PC-9 (cell line): ENCODE data around the gene FAM180A.

Source experiments
- EZH2 ChIP-seq: fragments of 200-600 bp; sonication (generic); IDR thresholded peaks from 2 replicates; pipeline ENCODE4 v1.8.0; 2017; ENCODE audit warnings: antibody characterized with exemption, low read depth
- TF ChIP-seq, protein P1 (sequence below): fragments of 200-600 bp; sonication (generic); conservative IDR thresholded peaks from 2 replicates; pipeline ENCODE4 v1.6.1; 2017; ENCODE audit warnings: mixed run types, antibody characterized with exemption, mild to moderate bottlenecking, moderate library complexity

- TF ChIP-seq EZH2, result no peak
- TF ChIP-seq, protein P1, sequence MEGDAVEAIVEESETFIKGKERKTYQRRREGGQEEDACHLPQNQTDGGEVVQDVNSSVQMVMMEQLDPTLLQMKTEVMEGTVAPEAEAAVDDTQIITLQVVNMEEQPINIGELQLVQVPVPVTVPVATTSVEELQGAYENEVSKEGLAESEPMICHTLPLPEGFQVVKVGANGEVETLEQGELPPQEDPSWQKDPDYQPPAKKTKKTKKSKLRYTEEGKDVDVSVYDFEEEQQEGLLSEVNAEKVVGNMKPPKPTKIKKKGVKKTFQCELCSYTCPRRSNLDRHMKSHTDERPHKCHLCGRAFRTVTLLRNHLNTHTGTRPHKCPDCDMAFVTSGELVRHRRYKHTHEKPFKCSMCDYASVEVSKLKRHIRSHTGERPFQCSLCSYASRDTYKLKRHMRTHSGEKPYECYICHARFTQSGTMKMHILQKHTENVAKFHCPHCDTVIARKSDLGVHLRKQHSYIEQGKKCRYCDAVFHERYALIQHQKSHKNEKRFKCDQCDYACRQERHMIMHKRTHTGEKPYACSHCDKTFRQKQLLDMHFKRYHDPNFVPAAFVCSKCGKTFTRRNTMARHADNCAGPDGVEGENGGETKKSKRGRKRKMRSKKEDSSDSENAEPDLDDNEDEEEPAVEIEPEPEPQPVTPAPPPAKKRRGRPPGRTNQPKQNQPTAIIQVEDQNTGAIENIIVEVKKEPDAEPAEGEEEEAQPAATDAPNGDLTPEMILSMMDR, result no peak
Observed at GRCh38 chr7:135723411-135723810, 25.2 kb downstream of the FAM180A start.
